Effector memory CD4-positive, alpha-beta T cell (primary cell): ENCODE measurements around the gene MYO10.
"Not testable (repeated sequence)": the region's sequence is repeated elsewhere in the genome, so short reads cannot be mapped to it uniquely, and the experiment has no call there.

ENCODE experiments used
- DNase-seq, 3 donors: peaks; one replicate each; pipeline ENCODE4 v3.0.0-alpha.2; 2020
- H3K27ac ChIP-seq: 2 replicates; pipeline ENCODE4 v1.7.0; 2013; ENCODE audit warnings: mild to moderate bottlenecking, low read length, moderate library complexity; ENCODE audit not compliant: insufficient read depth, poor library complexity, severe bottlenecking
- H3K27me3 ChIP-seq: replicated peaks from 2 replicates; pipeline ENCODE4 v1.7.0; 2013; ENCODE audit warnings: mild to moderate bottlenecking, low read length; ENCODE audit not compliant: insufficient read depth, control insufficient read depth, poor library complexity, severe bottlenecking
- H3K36me3 ChIP-seq: 2 replicates; pipeline ENCODE4 v1.7.0; 2013; ENCODE audit warnings: mild to moderate bottlenecking, low read length, moderate library complexity; ENCODE audit not compliant: control insufficient read depth, insufficient read depth
- H3K4me1 ChIP-seq: 2 replicates; pipeline ENCODE4 v1.7.0; 2013; ENCODE audit warnings: low read length, mild to moderate bottlenecking; ENCODE audit not compliant: control insufficient read depth, insufficient read depth, poor library complexity, severe bottlenecking
- H3K4me3 ChIP-seq: 2 replicates; pipeline ENCODE4 v1.7.0; 2013; ENCODE audit warnings: low read length, low read depth, mild to moderate bottlenecking; ENCODE audit not compliant: insufficient read depth, poor library complexity, severe bottlenecking
- H3K9me3 ChIP-seq: 2 replicates; pipeline ENCODE4 v1.7.0; 2013; ENCODE audit warnings: mild to moderate bottlenecking, low read length, moderate library complexity; ENCODE audit not compliant: control insufficient read depth

The MYO10 gene

GRCh38 chr5:16880547-16880946, 55.5 kb downstream of the MYO10 start:
- Histone ChIP-seq H3K9me3 (no peaks in the 10 kb centered on the region), H3K27ac (no peak overlapping the region), H3K4me3 (no peak overlapping the region), H3K27me3 (no peaks in the 10 kb centered on the region), H3K36me3 (no peaks in the 10 kb centered on the region), H3K4me1 (no peaks in the 10 kb centered on the region)
- no peak for DNase-seq

- no peaks in the 10 kb centered on the region for H3K36me3 ChIP-seq
- no peak for DNase-seq
These were observed 56.4 kb downstream of the MYO10 start for GRCh38 chr5:16879650-16880049.

GRCh38 chr5:16879191-16879590, 56.9 kb downstream of the MYO10 start:
- Histone ChIP-seq H3K27me3 (no peaks in the 10 kb centered on the region), H3K4me1 (no peaks in the 10 kb centered on the region), H3K27ac (no peak overlapping the region), H3K4me3 (no peak overlapping the region), H3K36me3 (no peaks in the 10 kb centered on the region), H3K9me3 (no peaks in the 10 kb centered on the region)
- DNase-seq, result no peak

More at GRCh38 chr5:16879650-16880049, 56.4 kb downstream of the MYO10 start:
- H3K4me3 ChIP-seq, result no peak overlapping the region
- no peaks in the 10 kb centered on the region for H3K9me3 ChIP-seq
- no peaks in the 10 kb centered on the region for H3K4me1 ChIP-seq
- H3K27ac ChIP-seq, result no peak overlapping the region
- no peaks in the 10 kb centered on the region for H3K27me3 ChIP-seq

- Histone ChIP-seq H3K27ac (no peak overlapping the region), H3K27me3 (no peaks in the 10 kb centered on the region), H3K9me3 (no peaks in the 10 kb centered on the region), H3K4me3 (no peak overlapping the region), H3K36me3 (no peaks in the 10 kb centered on the region), H3K4me1 (no peaks in the 10 kb centered on the region)
- no peak for DNase-seq
These were observed 58.7 kb downstream of the MYO10 start for GRCh38 chr5:16877267-16877935.

GRCh38 chr5:16874424-16874823, 61.7 kb downstream of the MYO10 start:
- DNase-seq, H3K36me3 ChIP-seq, H3K4me1 ChIP-seq, H3K9me3 ChIP-seq, H3K27ac ChIP-seq, H3K27me3 ChIP-seq, H3K4me3 ChIP-seq: not testable (repeated sequence)

GRCh38 chr5:16871746-16872339, 64.2 kb downstream of the MYO10 start:
- no peak overlapping the region for H3K27ac ChIP-seq
- no peaks in the 10 kb centered on the region for H3K36me3 ChIP-seq

GRCh38 chr5:16870878-16871277, 65.2 kb downstream of the MYO10 start:
- Histone ChIP-seq H3K36me3 (no peaks in the 10 kb centered on the region), H3K4me1 (no peaks in the 10 kb centered on the region)
- DNase-seq, result no peak

More at GRCh38 chr5:16871746-16872339, 64.2 kb downstream of the MYO10 start:
- no peak overlapping the region for H3K4me3 ChIP-seq
- no peaks in the 10 kb centered on the region for H3K9me3 ChIP-seq
- no peaks in the 10 kb centered on the region for H3K27me3 ChIP-seq
- H3K4me1 ChIP-seq, result no peaks in the 10 kb centered on the region
- no peak for DNase-seq

GRCh38 chr5:16869821-16870796, 66.0 kb downstream of the MYO10 start:
- Histone ChIP-seq H3K27me3 (no peaks in the 10 kb centered on the region), H3K27ac (no peak overlapping the region), H3K9me3 (no peaks in the 10 kb centered on the region), H3K4me1 (no peaks in the 10 kb centered on the region), H3K36me3 (no peaks in the 10 kb centered on the region), H3K4me3 (no peak overlapping the region)
- DNase-seq, result no peak

More at GRCh38 chr5:16870878-16871277, 65.2 kb downstream of the MYO10 start:
- Histone ChIP-seq H3K27ac (no peak overlapping the region), H3K9me3 (no peaks in the 10 kb centered on the region), H3K27me3 (no peaks in the 10 kb centered on the region), H3K4me3 (no peak overlapping the region)

- H3K4me1 ChIP-seq, result no peaks in the 10 kb centered on the region
- H3K27ac ChIP-seq, result no peak overlapping the region
- no peak for DNase-seq
- H3K4me3 ChIP-seq, result no peak overlapping the region
- H3K9me3 ChIP-seq, result no peaks in the 10 kb centered on the region
- H3K36me3 ChIP-seq, result no peaks in the 10 kb centered on the region
- H3K27me3 ChIP-seq, result no peaks in the 10 kb centered on the region
These were observed 68.5 kb downstream of the MYO10 start for GRCh38 chr5:16867577-16867953.
